H1 (cell line): Measurements from ENCODE around the gene DCAF15. TPM values are rescaled to one million over a fixed set of nuclear protein-coding genes. Genes with fewer than 3 reads are reported as not detected.

Experiments used
- CTCF ChIA-PET: fragments of 300-600 bp; sonication (Branson Sonifier 250); formaldehyde crosslinking; loops from one replicate; lab custom pipeline; 2021; ENCODE audit not compliant: partially characterized antibody; lab: Charles Lee
- POLR2A ChIA-PET: fragments of 300-600 bp; sonication (Branson Sonifier 250); formaldehyde crosslinking; loops from one replicate; lab custom pipeline; 2021; ENCODE audit warnings: inconsistent platforms; ENCODE audit not compliant: partially characterized antibody; lab: Charles Lee
- DNase-seq, 2 experiments: peaks; one replicate each; pipeline versions ENCODE4 v3.0.0 to v3.0.0-alpha.2; 2010 to 2022; ENCODE audit warnings: low spot score in 2 of 2, low read depth in 1 of 2, mixed read lengths in 1 of 2
- FAIRE-seq: peaks from 2 replicates; lab custom pipeline; 2011; peaks lifted over from hg19 to GRCh38; lab: Jason Lieb, UNC
- H2AFZ ChIP-seq: 2 replicates; pipeline ENCODE4 v1.8.1; 2012; ENCODE audit warnings: low read length, inconsistent platforms
- H2AK5ac ChIP-seq: 2 replicates; pipeline ENCODE4 v1.6.1; 2013; ENCODE audit warnings: low read depth, low read length
- H2BK120ac ChIP-seq: replicated peaks from 2 replicates; pipeline ENCODE3; 2013; ENCODE audit warnings: low read depth, low read length, inconsistent platforms
- H2BK12ac ChIP-seq: 2 replicates; pipeline ENCODE4 v1.6.1; 2013; ENCODE audit warnings: low read depth, low read length
- H2BK15ac ChIP-seq: 2 replicates; pipeline ENCODE4 v1.6.1; 2013; ENCODE audit warnings: low read length
- H2BK20ac ChIP-seq: 2 replicates; pipeline ENCODE4 v1.6.1; 2013; ENCODE audit warnings: low read length
- H2BK5ac ChIP-seq: 2 replicates; pipeline ENCODE4 v1.6.1; 2013; ENCODE audit warnings: low read depth, low read length
- H3K14ac ChIP-seq: 2 replicates; pipeline ENCODE4 v1.6.1; 2013; ENCODE audit warnings: inconsistent platforms; ENCODE audit not compliant: insufficient read length
- H3K18ac ChIP-seq: 2 replicates; pipeline ENCODE4 v1.6.1; 2013; ENCODE audit warnings: low read length; ENCODE audit errors: extremely low read depth
- H3K23ac ChIP-seq: 2 replicates; pipeline ENCODE4 v1.6.1; 2013; ENCODE audit warnings: inconsistent platforms; ENCODE audit not compliant: insufficient read length
- H3K23me2 ChIP-seq: 2 replicates; pipeline ENCODE4 v1.6.1; 2013; ENCODE audit warnings: low read depth, low read length
- H3K27ac ChIP-seq: 2 replicates; pipeline ENCODE4 v1.6.1; 2011; ENCODE audit warnings: low read depth, low read length, inconsistent platforms
- H3K27me3 ChIP-seq, 4 experiments: replicated peaks in 1 of 4; 1 replicate in 1 of 4; 2 replicates in 3 of 4; pipeline versions ENCODE4 v1.6.1 to v1.8.1; 2011 to 2013; ENCODE audit warnings: low read length in 3 of 4, mild to moderate bottlenecking in 3 of 4, inconsistent platforms in 2 of 4, mixed read lengths in 2 of 4, moderate library complexity in 1 of 4; ENCODE audit not compliant: control insufficient read depth in 3 of 4, insufficient read depth in 3 of 4; ENCODE audit errors: extremely low read depth in 1 of 4
- H3K36me3 ChIP-seq, 4 experiments: 2 replicates each; pipeline versions ENCODE4 v1.6.1 to v1.8.1; 2011 to 2013; ENCODE audit warnings: mild to moderate bottlenecking in 4 of 4, low read length in 3 of 4, moderate library complexity in 2 of 4, control low read depth in 1 of 4, inconsistent platforms in 1 of 4; ENCODE audit not compliant: insufficient read depth in 4 of 4, control insufficient read depth in 2 of 4
- H3K4ac ChIP-seq: replicated peaks from 2 replicates; pipeline ENCODE3; 2013; ENCODE audit warnings: low read length, low read depth, mixed read lengths, inconsistent platforms; ENCODE audit not compliant: insufficient read length
- H3K4me1 ChIP-seq, 4 experiments: replicated peaks in 1 of 4; 1 replicate in 1 of 4; 2 replicates in 3 of 4; pipeline versions ENCODE4 v1.6.1 to v1.8.1; 2011 to 2013; ENCODE audit warnings: low read length in 3 of 4, inconsistent platforms in 2 of 4, mixed read lengths in 1 of 4; ENCODE audit not compliant: insufficient read depth in 4 of 4, control insufficient read depth in 3 of 4
- H3K4me2 ChIP-seq, 2 experiments: 2 replicates each; pipeline versions ENCODE4 v1.6.1 to v1.8.1; 2011 to 2013; ENCODE audit warnings: low read depth in 2 of 2, low read length in 2 of 2, control low read depth in 1 of 2, inconsistent platforms in 1 of 2, mild to moderate bottlenecking in 1 of 2; ENCODE audit not compliant: insufficient read depth in 1 of 2
- H3K4me3 ChIP-seq, 4 experiments: fragments of 200-600, 300-600 bp in 1 of 4; sonication (generic), shearing (Covaris generic), sonication (Bioruptor Twin) in 1 of 4; 2 replicates each; pipeline versions ENCODE4 v1.5.1 to v1.8.1; 2011 to 2016; ENCODE audit warnings: low read length in 4 of 4, low read depth in 3 of 4, control low read depth in 2 of 4, inconsistent platforms in 2 of 4, mild to moderate bottlenecking in 2 of 4, mixed read lengths in 1 of 4, moderate library complexity in 1 of 4; ENCODE audit not compliant: insufficient read depth in 2 of 4; ENCODE audit errors: extremely low read depth in 1 of 4
- H3K56ac ChIP-seq: replicated peaks from 2 replicates; pipeline ENCODE3; 2013; ENCODE audit warnings: low read depth, mild to moderate bottlenecking, mixed read lengths, low read length, inconsistent platforms; ENCODE audit not compliant: insufficient read length
- H3K79me1 ChIP-seq: 2 replicates; pipeline ENCODE4 v1.6.1; 2013; ENCODE audit warnings: low read depth, low read length, control low read depth
- H3K79me2 ChIP-seq, 2 experiments: 2 replicates each; pipeline versions ENCODE4 v1.6.1 to v1.8.1; 2012 to 2013; ENCODE audit warnings: low read length in 2 of 2, mild to moderate bottlenecking in 2 of 2, inconsistent platforms in 1 of 2; ENCODE audit not compliant: insufficient read depth in 2 of 2, control insufficient read depth in 1 of 2
- H3K9ac ChIP-seq, 4 experiments: replicated peaks in 1 of 4; 1 replicate in 1 of 4; 2 replicates in 3 of 4; pipeline versions ENCODE4 v1.6.1 to v1.8.1; 2011 to 2013; ENCODE audit warnings: low read depth in 3 of 4, low read length in 3 of 4, control low read depth in 2 of 4, mild to moderate bottlenecking in 2 of 4, moderate library complexity in 2 of 4, inconsistent platforms in 1 of 4; ENCODE audit errors: extremely low read depth in 1 of 4
- H3K9me3 ChIP-seq, 2 experiments: 2 replicates each; pipeline versions ENCODE4 v1.6.1 to v1.8.1; 2012 to 2013; ENCODE audit warnings: mild to moderate bottlenecking in 2 of 2, moderate library complexity in 2 of 2, control low read depth in 1 of 2, inconsistent platforms in 1 of 2, low read depth in 1 of 2, low read length in 1 of 2, mixed read lengths in 1 of 2; ENCODE audit not compliant: insufficient read depth in 2 of 2
- H4K20me1 ChIP-seq, 2 experiments: replicated peaks in 1 of 2; 2 replicates each; pipeline versions ENCODE3 to v1.8.1; 2011 to 2013; ENCODE audit warnings: inconsistent platforms in 2 of 2, low read length in 2 of 2, mild to moderate bottlenecking in 1 of 2; ENCODE audit not compliant: insufficient read depth in 2 of 2, control insufficient read depth in 1 of 2
- H4K5ac ChIP-seq: 2 replicates; pipeline ENCODE4 v1.6.1; 2013; ENCODE audit warnings: low read length, low read depth, mixed read lengths, inconsistent platforms; ENCODE audit not compliant: insufficient read length
- H4K8ac ChIP-seq: 2 replicates; pipeline ENCODE4 v1.8.0; 2013; ENCODE audit warnings: mild to moderate bottlenecking, moderate library complexity, low read length, inconsistent platforms; ENCODE audit not compliant: insufficient read depth; ENCODE audit errors: extremely low read depth
- H4K91ac ChIP-seq: replicated peaks from 2 replicates; pipeline ENCODE3; 2013; ENCODE audit warnings: low read length, mixed read lengths, inconsistent platforms; ENCODE audit not compliant: insufficient read length
- ASH2L ChIP-seq: fragments of 200-600, 300-600 bp; sonication (generic); IDR thresholded peaks from one replicate; pipeline ENCODE4 v1.7.1; 2017; ENCODE audit warnings: low read length
- BCL11A ChIP-seq, 2 experiments: IDR thresholded peaks; one replicate each; pipeline ENCODE4 v1.6.1; 2011; ENCODE audit warnings: low read depth in 2 of 2, low read length in 2 of 2, mild to moderate bottlenecking in 2 of 2
- CEBPB ChIP-seq: IDR thresholded peaks from 2 replicates; pipeline ENCODE4 v1.6.1; 2012; ENCODE audit warnings: low read depth, low read length
- CHD2 ChIP-seq: IDR thresholded peaks from 2 replicates; pipeline ENCODE4 v1.6.1; 2012; ENCODE audit warnings: low read length, improper control_type of control experiment
- EZH2 ChIP-seq: fragments of 200-600 bp; sonication (generic); IDR thresholded peaks from 2 replicates; pipeline ENCODE4 v1.7.1; 2012; ENCODE audit warnings: low read depth, mild to moderate bottlenecking, moderate library complexity, low read length, inconsistent platforms; ENCODE audit not compliant: severe bottlenecking
- JUND ChIP-seq: IDR thresholded peaks from 2 replicates; pipeline ENCODE4 v1.6.1; 2011; ENCODE audit warnings: mild to moderate bottlenecking, improper control_type of control experiment, low read length
- NRF1 ChIP-seq: IDR thresholded peaks from 2 replicates; pipeline ENCODE4 v1.6.1; 2011; ENCODE audit warnings: mild to moderate bottlenecking, low read depth, low read length, improper control_type of control experiment
- POLR2AphosphoS5 ChIP-seq: IDR thresholded peaks from 2 replicates; pipeline ENCODE4 v1.6.1; 2011; ENCODE audit warnings: low read depth, low read length
- SIN3A ChIP-seq, 2 experiments: IDR thresholded peaks in 1 of 2; conservative IDR thresholded peaks in 1 of 2; 2 replicates each; pipeline ENCODE4 v1.6.1; 2011 to 2012; ENCODE audit warnings: low read length in 2 of 2, improper control_type of control experiment in 1 of 2, low read depth in 1 of 2, mild to moderate bottlenecking in 1 of 2
- WGBS, 2 experiments: shearing (Covaris generic) in 1 of 2; methylation state at CpG; one replicate each; pipeline versions ENCODE4 v1.1.6 to v1.1.7; 2013 to 2015; ENCODE audit warnings: low lambda C conversion rate in 2 of 2, mixed read lengths in 2 of 2, inconsistent platforms in 1 of 2, low coverage in 1 of 2, missing lambda C conversion rate in 1 of 2; ENCODE audit not compliant: insufficient replicate concordance in 2 of 2, insufficient coverage in 1 of 2, insufficient read length in 1 of 2; ENCODE audit errors: extremely low coverage in 1 of 2, missing lambda C conversion rate in 1 of 2; 5-methylcytosine and 5-hydroxymethylcytosine counted together
- polyA plus RNA-seq, 7 experiments: library from polyadenylated mRNA; depleted of rRNA in 3 of 7; stranded (reverse) in 5 of 7; unstranded in 2 of 7; fragments of >200 nt in 5 of 7; fragments of 200-250 nt in 2 of 7; gene quantifications; 1 replicate in 5 of 7; 2 replicates in 1 of 7; 4 replicates in 1 of 7; pipeline versions ENCODE4 v1.2.1 to v1.2.3, GENCODE V29; 2011 to 2013; ENCODE audit warnings: missing spikeins in 2 of 7, mixed read lengths in 2 of 7
- total RNA-seq: library from RNA; stranded (reverse); fragmentation: NEBNext Ultra II Directional; extraction: Animal tissue kit (Norgen Biotek cat#: 25700); gene quantifications from 2 replicates; pipeline ENCODE4 v1.2.1, GENCODE V29; 2021
- TF ChIP-seq, protein P1 (sequence below), 3 experiments: IDR thresholded peaks; 1 replicate in 2 of 3; 2 replicates in 1 of 3; pipeline versions ENCODE4 v1.5.1 to v1.6.1; 2011; ENCODE audit warnings: low read length in 3 of 3, mild to moderate bottlenecking in 3 of 3, inconsistent platforms in 2 of 3, low read depth in 1 of 3, moderate library complexity in 1 of 3; ENCODE audit not compliant: insufficient read depth in 1 of 3; ENCODE audit errors: control extremely low read depth in 1 of 3
- TF ChIP-seq, protein P2 (sequence below): IDR thresholded peaks from 2 replicates; pipeline ENCODE4 v1.6.1; 2011; ENCODE audit warnings: low read depth, mild to moderate bottlenecking, low read length; ENCODE audit not compliant: insufficient read depth

The DCAF15 gene
- total and polyA plus RNA-seq, 2 of the 8 experiments (the other 6 are each of a cell fraction or from before 2014, with no cell fraction given): 68.7 to 80.8 TPM

DNA sequence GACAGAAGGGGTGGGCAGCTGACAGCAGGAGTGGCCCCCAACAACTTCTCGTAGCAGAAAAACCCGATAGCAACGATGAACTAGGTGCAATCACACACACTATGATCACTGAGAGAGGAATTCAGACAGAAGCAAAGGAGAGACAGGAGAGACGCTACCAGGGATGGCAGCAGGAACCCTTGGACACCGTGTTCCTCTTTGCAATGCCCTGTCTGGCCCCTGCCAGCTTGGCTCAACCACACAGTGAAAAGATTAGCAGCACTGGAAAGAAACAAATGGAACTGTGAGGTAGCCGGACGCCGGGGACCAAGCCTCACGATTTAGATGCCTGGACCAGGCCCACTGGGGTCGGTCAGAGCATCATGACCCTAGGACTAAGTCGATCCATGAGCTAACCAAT is 23.6 kb downstream of the DCAF15 start:
- 88% methylated on average over 11 of the region's 11 CpGs; no CpG with 5 or more reads in 1 of the 2 experiments for WGBS, 2 experiments

More for the DNA sequence above, 23.6 kb downstream of the DCAF15 start:
- peaks cover 0 to 7% (median 3%) of the 10 kb centered on the region in 4 experiments; a peak in 2 of 8 replicates for H3K36me3 ChIP-seq
- peaks cover 2% of the 10 kb centered on the region; the same call in 1 of the 2 replicates for H3K23me2 ChIP-seq
- H3K56ac ChIP-seq: no peak overlapping the region
- no peak overlapping the region for H2BK20ac ChIP-seq
- H4K5ac ChIP-seq: no peak overlapping the region
- H3K79me1 ChIP-seq: no peaks in the 10 kb centered on the region
- H4K20me1 ChIP-seq: no peaks in the 10 kb centered on the region
- H3K9ac ChIP-seq: no peak overlapping the region
- H3K4me2 ChIP-seq: no peak overlapping the region
- H4K91ac ChIP-seq: no peak overlapping the region
- H3K79me2 ChIP-seq: no peaks in the 10 kb centered on the region
- H2BK5ac ChIP-seq: no peak overlapping the region
- no peak overlapping the region for H3K18ac ChIP-seq
- H3K4me1 ChIP-seq: peaks cover 0 to 14% (median 8%) of the 10 kb centered on the region in 4 experiments; a peak in 3 of 7 replicates
- no peaks in the 10 kb centered on the region for H3K9me3 ChIP-seq
- TF ChIP-seq CEBPB (no peak), CHD2 (no peak), SIN3A (conservative IDR thresholded peaks at IDR 0.05 in 1 of 2, IDR thresholded peaks at IDR 0.05 in 1 of 2; ENCODE audit: low read depth in 1 of 2, low read length in 2 of 2) (no peak), POLR2AphosphoS5 (no peak), JUND (no peak), EZH2 (no peak), ASH2L (no peak), BCL11A (IDR thresholded peaks at IDR 0.05; ENCODE audit: low read depth in 2 of 2, low read length in 2 of 2) (no peak), NRF1 (no peak)
- TF ChIP-seq, protein P1, sequence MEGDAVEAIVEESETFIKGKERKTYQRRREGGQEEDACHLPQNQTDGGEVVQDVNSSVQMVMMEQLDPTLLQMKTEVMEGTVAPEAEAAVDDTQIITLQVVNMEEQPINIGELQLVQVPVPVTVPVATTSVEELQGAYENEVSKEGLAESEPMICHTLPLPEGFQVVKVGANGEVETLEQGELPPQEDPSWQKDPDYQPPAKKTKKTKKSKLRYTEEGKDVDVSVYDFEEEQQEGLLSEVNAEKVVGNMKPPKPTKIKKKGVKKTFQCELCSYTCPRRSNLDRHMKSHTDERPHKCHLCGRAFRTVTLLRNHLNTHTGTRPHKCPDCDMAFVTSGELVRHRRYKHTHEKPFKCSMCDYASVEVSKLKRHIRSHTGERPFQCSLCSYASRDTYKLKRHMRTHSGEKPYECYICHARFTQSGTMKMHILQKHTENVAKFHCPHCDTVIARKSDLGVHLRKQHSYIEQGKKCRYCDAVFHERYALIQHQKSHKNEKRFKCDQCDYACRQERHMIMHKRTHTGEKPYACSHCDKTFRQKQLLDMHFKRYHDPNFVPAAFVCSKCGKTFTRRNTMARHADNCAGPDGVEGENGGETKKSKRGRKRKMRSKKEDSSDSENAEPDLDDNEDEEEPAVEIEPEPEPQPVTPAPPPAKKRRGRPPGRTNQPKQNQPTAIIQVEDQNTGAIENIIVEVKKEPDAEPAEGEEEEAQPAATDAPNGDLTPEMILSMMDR (IDR thresholded peaks at IDR 0.05; ENCODE audit: control extremely low read depth in 1 of 3, insufficient read depth in 1 of 3, low read depth in 1 of 3, low read length in 3 of 3): no peak
- TF ChIP-seq, protein P2, sequence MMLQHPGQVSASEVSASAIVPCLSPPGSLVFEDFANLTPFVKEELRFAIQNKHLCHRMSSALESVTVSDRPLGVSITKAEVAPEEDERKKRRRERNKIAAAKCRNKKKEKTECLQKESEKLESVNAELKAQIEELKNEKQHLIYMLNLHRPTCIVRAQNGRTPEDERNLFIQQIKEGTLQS: no peak
- H2BK120ac ChIP-seq: no peak overlapping the region
- H3K27ac ChIP-seq: no peak overlapping the region; the same call in 1 of the 2 replicates
- no peak overlapping the region for H2AK5ac ChIP-seq
- H2BK15ac ChIP-seq: no peak overlapping the region
- no peak overlapping the region for H3K4ac ChIP-seq
- FAIRE-seq: no peak
- no peak overlapping the region for H2BK12ac ChIP-seq
- no peaks in the 10 kb centered on the region for H3K27me3 ChIP-seq
- H4K8ac ChIP-seq: no peak overlapping the region
- H3K23ac ChIP-seq: no peak overlapping the region
- H3K14ac ChIP-seq: no peak overlapping the region
- POLR2A ChIA-PET: interaction anchor here (1.0 to 4.9 kb wide), 3 partner anchors 14 to 177 kb away, joined by 3 to 44 read pairs (median 5); no protein-coding TSS in a partner anchor
- CTCF ChIA-PET: interaction anchor here (0.8 to 10.3 kb wide), 3 partner anchors 16 to 66 kb away, joined by 3 to 77 read pairs (median 3); no protein-coding TSS in a partner anchor
- DNase-seq: no peak
- no peak overlapping the region for H2AFZ ChIP-seq
- H3K4me3 ChIP-seq: no peak overlapping the region
